Measurements from ENCODE around the gene SGF29.
"Not testable (repeated sequence)": the region's sequence is repeated elsewhere in the genome, so short reads cannot be mapped to it uniquely, and the experiment has no call there.

SGF29 gene

DNA sequence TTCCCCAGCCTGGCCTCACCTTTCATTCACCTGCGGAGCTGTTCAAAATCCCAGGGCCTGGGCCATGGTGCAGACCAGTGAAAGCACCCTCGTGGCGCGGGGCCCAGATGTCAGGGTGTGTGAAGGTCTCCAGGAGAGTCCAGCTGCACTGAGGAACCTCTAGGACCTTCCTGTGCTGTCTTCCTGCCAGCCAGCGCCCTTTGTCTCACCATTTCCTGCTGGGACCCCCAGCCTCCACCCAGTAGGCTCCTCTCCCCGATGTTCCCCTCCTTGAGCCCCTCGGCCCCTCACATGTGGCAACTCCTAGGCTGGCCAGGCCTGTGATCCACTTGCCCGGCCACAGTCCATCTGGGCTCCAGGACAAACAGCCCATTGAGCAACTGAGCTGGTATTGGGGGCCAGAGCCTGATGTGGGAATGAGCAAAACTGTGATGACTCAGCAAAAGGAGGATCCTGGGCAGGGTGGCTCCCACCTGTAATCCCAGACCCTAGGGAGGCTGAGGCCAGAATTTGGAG lies 42.5 kb downstream of the SGF29 start:
- no peak for DNase-seq (ENCODE audit: low read depth)

- DNase-seq (ENCODE audit: low read depth): no peak
These were observed 43.3 kb downstream of the SGF29 start, which contains the start of gene SULT1A2 for GRCh38 chr16:28596840-28597691. TSS of gene SULT1A2 (minus strand) at chr16:28597050. CDS start at chr16:28595930, 1,120 bp downstream.

- DNase-seq (ENCODE audit: low read depth): no peak
These were observed 44.1 kb downstream of the SGF29 start for GRCh38 chr16:28597692-28598261.

DNA sequence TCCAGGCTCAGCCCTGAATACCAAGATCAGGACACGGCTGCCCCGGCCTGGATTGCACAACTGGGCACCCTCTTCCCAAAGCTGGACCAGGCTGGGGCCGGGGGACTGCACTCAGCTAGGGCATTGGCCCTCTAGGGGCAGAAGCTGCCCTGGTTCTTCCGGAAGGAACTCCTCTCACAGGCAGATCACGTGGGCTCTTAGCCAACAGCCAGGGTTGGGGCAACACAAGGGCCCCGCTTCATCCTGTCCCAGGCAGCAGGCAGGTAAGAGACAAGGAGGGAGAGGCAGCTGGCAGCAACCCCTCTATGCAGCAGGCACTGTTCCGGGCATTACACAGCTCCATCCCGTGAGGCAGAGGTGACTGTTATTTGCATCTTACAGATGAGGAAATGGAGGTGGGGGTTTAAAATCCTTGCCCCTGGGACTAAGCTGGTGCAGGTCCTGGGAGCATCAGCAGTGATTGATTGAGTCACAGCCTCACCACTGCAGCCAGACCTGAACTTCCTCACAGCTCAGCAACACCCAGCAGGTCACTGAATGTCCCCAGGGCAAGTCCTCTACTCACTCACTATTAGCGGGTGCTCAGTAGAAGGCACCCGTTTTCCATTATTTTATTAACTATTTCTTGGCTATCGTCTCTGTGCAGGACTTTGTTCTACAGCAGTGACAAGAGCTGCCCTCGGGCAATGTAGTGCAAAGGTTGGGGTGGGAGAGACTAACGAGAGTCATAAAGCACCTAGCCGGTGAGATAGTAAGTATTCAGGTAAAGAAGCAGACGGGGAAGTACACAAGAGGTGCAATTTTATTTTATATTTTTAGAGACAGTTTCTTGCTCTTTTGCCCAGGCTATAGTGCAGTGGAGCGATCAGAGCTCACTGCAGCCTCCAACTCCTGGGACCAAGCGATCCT lies 45.9 kb downstream of the SGF29 start:
- DNase-seq (ENCODE audit: low read depth): not testable (repeated sequence)

GRCh38 chr16:28600965-28601364 lies 47.2 kb downstream of the SGF29 start:
- DNase-seq (ENCODE audit: low read depth): not testable (repeated sequence)

DNA sequence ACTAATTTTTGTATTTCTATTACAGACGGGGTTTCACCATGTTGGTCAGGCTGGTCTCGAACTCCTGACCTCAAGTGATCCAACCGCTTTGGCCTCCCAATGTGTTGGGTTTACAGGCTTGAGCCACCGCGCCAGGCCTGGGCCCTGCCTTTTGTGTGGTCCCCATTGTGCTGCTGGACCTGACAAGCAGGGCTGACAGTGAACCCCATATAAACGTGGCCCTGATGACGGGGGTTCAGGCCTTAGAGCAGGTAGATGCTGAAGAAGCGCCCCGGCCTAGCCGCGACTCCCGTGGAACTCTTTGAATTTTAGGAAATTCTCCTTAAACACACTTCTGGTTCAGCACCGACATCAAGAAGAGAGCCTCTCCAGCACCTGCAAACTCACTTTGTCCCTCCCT lies 47.9 kb downstream of the SGF29 start:
- DNase-seq (ENCODE audit: low read depth): not testable (repeated sequence)

- not testable (repeated sequence) for DNase-seq (ENCODE audit: low read depth)
These were observed 48.3 kb downstream of the SGF29 start for GRCh38 chr16:28602062-28602461.

- DNase-seq (ENCODE audit: low read depth): no peak
These were observed 48.8 kb downstream of the SGF29 start for GRCh38 chr16:28602529-28602928.

GRCh38 chr16:28603381-28604185 lies 49.9 kb downstream of the SGF29 start:
- no peak for DNase-seq (ENCODE audit: low read depth)

DNA sequence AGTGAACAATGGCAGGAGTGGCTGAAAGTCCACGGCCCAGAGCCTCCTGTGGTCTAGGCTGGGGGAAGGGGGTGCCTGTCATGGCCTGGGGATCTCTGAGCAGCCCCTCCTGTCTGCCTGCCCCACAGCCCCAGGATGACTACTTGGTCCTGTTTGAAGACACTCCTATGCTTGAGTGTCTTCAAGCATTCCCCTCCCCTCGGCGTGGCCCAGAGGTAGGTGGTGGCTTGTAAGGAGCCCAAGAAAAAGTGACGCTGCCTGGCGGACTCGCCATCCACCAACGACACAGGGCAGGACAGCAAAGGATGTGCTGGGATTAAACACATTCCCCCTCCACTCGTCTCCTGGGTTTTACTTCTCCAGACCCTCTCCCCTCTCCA lies 50.5 kb downstream of the SGF29 start:
- no peak for DNase-seq (ENCODE audit: low read depth)

DNA sequence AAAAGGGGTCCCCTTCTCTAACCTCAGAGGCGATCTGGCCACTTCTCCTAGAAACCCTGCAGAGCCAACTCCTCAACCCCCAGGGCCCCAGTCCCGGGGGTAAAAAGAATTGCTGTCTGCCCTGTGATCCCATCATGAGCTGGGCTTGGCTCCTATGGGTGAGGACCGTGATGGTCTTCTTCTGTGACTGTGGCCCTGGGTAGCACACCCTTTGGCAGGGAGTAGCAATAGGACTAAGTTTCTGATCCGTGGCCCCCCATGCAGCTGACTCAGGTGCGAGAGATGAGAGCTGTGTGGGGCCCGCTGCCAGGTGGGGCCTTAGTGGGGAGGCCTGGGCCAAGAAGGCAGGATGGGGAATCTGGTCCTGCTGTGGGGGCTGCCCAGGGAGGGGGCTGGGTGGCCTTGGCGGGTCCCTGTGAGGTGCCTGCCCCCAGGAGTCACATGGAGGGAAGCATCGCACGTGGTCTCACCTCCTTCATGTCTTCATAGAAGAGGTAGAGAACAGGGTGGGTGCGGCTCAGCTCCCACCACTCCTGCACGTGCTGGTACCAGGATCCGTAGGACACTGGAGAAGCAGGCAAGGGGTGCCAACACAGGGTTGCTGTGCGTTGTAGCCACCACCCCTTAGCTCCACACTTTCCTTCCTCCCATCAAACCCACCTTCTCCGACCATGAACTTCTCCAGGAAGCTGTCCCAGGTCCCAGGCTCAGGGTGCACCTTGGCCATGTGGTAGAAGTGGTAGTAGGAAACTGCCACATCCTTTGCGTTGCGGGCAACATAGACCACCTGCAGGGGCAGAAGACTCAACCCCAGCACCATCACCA lies 52.8 kb downstream of the SGF29 start:
- DNase-seq (ENCODE audit: low read depth): no peak

DNA sequence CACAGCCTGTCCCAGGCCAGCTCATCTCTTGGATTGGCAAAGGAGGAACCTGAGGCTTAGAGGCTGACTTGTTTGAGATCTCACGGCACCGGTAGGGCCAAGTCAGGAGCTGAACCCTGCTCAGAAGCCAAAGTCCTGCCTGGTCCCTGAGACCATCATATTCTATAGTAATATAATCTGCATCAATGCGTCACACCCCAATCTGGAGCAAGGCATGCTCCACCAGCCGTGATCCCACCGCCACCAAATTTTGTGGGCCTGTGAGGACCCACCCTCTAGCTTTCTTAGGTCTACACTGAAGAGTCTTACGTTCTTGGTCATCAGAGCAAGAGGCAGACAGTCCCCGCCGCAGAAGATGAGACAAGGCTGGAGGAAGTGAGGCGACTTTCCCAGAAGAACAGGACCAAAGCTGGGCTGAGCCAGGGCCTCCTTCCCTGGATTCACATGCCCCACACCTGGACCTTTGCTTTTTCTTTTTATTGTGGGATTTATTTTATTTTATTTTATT lies 53.5 kb downstream of the SGF29 start:
- DNase-seq (ENCODE audit: low read depth): no peak

DNA sequence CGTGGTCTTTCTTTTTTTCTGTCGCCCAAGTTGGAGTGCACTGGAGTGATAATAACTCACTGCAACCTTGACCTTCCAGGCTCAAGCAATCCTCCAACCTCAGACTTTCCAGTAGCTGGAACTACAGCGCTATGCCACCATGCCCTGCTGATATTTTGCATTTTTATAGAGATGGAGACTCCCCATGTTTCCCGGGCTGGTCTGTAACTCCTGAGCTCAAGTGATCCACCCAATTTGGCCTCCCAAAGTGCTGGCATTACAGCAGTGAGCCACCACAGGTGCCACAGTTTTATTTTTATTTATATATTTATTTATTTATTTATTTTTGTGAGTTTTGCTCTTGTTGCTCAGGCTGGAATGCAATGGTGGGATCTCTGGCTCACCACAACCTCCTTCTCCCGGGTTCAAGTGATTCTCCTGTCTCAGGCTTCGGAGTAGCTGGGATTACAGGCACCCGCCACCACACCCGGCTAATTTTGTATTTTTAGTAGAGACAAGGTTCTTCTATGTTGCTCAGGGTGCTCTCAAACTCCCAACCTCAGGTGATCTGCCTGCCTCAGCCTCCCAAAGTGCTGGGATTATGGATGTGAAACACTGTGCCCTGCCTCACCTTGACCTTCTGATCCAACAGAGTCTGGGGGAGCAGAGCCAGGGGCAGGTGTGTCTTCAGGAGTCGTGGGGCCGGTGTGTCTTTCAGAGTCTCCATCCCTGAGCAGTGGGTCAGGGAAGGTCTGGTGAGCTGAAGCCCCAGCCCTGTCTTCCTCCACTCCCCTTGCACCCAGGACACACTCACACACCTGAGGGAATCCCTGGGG lies 54.2 kb downstream of the SGF29 start:
- not testable (repeated sequence) for DNase-seq (ENCODE audit: low read depth)

- not testable (repeated sequence) for DNase-seq (ENCODE audit: low read depth)
These were observed 54.7 kb downstream of the SGF29 start for GRCh38 chr16:28608496-28608808.

GRCh38 chr16:28608867-28609596 lies 55.3 kb downstream of the SGF29 start:
- DNase-seq (ENCODE audit: low read depth): not testable (repeated sequence)

- DNase-seq (ENCODE audit: low read depth): no peak
These were observed 56.2 kb downstream of the SGF29 start, which contains the start of gene SULT1A1 for GRCh38 chr16:28609631-28610594. TSS of gene SULT1A1 (minus strand) at chr16:28610044. CDS start at chr16:28608855, 1,189 bp downstream.

DNA sequence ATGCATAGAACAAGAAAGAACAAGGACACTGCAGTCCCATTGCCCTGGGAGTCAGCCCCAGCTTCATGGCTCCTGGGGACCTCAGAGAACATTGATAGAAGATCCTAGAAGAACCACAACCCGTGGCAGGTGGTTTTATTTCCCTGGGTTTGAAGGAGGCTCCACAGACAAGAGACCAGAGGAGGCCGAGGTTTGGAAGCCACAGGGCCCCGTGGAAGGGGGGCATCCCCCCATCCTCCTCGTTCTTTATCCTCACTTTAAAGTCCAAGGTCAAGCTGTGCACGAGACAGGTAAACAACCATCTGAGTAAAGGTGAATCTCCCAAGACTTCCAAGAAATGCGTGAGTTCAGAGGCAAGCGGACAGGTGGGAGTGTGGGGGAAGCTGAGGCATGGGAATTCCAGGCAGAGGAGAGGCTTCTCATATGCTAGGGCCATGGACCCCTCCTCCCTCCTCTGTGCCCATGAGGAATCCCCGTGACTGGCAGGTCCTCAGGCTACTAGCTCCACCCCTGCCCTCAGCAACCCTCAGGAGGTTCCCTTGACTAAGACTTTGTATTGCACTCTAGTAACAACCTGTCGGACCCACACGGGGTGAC lies 57.0 kb downstream of the SGF29 start:
- DNase-seq (ENCODE audit: low read depth): no peak
